GM18508 (cell line): ENCODE results near the gene TTC27.
"Not testable (repeated sequence)": the region's sequence is repeated elsewhere in the genome, so short reads cannot be mapped to it uniquely, and the experiment has no call there.

ENCODE experiments used
- ATAC-seq: cut with Tn5 transposase; IDR thresholded peaks from one replicate; pipeline ENCODE4 v1.9.1; 2021; ENCODE audit warnings: moderate number of reproducible peaks; ENCODE audit not compliant: insufficient read depth, unreplicated experiment

Gene TTC27

GRCh38 chr2:32718752-32719151, 90.9 kb downstream of the TTC27 start:
- ATAC-seq: no peak

GRCh38 chr2:32719430-32719829, 91.6 kb downstream of the TTC27 start:
- ATAC-seq: no peak

GRCh38 chr2:32719933-32720716, 92.3 kb downstream of the TTC27 start:
- ATAC-seq: no peak

DNA sequence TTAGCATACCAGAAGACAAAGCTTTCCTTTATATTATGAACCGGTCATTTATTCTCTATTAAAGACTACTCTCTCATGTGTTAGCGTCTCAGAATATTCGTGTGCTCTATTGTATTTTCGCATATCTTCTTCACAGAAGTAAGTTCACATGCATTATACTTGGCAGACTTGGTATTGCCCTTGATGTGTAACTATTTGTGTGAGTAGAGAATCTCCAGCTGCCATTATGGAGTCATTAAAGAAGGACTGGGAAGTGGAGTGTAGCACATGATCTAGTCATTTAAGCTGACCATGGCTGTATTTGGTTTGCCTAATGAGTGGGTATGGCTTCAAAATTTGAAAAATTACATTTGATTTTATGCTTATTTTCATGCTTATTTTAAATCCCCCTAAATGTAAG, 92.9 kb downstream of the TTC27 start:
- no peak for ATAC-seq

GRCh38 chr2:32721376-32721775, 93.5 kb downstream of the TTC27 start:
- no peak for ATAC-seq

GRCh38 chr2:32723467-32724079, 95.7 kb downstream of the TTC27 start:
- ATAC-seq: no peak

DNA sequence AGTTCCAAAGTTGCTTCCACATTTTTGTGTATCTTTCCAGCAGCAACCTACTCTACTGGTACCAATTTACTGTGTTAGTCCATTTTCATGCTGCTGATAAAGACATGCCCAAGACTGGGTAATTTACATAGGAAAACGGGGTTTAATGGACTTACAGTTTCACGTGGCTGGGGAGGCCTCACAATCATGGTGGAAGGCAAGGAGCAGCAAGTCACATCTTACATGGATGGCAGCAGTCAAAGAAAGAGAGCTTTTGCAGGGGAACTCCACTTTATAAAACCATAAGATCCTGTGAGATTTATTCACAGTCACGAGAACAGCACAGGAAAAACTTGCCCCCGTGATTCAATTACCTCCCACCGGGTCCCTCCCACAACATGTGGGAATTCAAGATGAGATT, 98.8 kb downstream of the TTC27 start:
- not testable (repeated sequence) for ATAC-seq

GRCh38 chr2:32727157-32727556, 99.3 kb downstream of the TTC27 start:
- no peak for ATAC-seq

GRCh38 chr2:32730958-32731357, 103.1 kb downstream of the TTC27 start:
- ATAC-seq: not testable (repeated sequence)

DNA sequence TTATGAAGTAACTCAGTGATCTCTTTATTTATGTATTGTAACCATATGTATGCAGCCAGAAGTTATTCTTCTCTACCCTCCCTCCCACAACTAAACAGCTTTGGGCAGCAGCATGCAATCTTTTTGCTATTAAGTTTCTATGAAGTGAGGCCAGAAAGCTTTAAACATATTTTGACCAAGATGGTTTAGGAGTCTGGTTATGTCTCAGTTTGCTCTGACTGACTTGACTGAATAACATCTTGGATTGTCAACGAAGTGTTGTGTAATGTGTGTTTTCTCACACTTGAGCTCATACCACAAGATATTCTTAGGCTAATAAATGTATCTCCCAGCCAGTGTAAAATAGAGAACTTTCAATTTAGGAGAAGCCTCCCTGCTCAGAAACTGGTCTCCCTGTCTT, 104.3 kb downstream of the TTC27 start:
- no peak for ATAC-seq

GRCh38 chr2:32732912-32733472, 105.1 kb downstream of the TTC27 start:
- ATAC-seq: no peak

DNA sequence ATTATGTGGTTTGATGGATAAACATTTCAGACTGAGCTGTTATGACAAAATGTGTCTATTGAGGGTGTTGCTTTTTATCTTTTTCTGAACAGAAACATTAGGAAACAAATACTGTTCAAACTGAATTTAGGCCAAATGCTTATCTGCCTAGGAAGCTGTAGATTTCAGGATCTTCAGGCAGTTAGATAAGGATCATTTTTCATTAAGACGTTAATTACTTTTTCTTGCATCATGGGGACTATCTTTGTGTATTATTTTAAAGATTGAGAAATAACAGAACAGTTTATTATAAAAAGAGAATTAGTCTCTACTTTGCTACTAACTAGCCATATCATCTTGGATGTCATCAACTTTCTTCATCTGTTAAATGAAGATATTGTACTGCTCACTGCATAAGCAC, 107.5 kb downstream of the TTC27 start:
- no peak for ATAC-seq

- ATAC-seq: no peak
Measured at GRCh38 chr2:32738939-32739338, 111.1 kb downstream of the TTC27 start.

- ATAC-seq: no peak
Measured at GRCh38 chr2:32739664-32740063, 111.8 kb downstream of the TTC27 start.

GRCh38 chr2:32741575-32741974, 113.7 kb downstream of the TTC27 start:
- ATAC-seq: no peak

DNA sequence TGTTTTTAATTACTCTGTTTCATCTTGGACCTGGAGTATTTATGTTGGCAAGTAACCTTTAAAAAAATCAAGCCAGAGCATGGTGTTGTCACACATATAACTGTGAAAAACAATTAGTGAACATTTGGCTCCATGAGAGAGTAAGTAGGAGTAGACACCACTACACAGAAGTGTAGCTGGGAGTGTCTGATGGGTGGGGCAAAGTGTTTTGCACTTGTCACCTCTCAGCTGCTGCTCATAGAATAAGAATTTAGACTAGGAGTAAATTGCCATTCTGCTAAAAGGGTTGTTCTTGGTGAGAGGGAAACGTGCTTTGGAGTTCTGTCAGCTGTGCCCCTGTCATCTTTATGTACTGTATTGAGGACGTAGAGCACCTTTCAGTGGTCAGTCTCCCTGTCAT, 114.5 kb downstream of the TTC27 start:
- ATAC-seq: no peak

- no peak for ATAC-seq
Measured at GRCh38 chr2:32743480-32744236, 115.8 kb downstream of the TTC27 start.

GRCh38 chr2:32745191-32745590, 117.3 kb downstream of the TTC27 start:
- ATAC-seq: no peak

- no peak for ATAC-seq
Measured at GRCh38 chr2:32745675-32746074, 117.8 kb downstream of the TTC27 start.

- no peak for ATAC-seq
Measured at GRCh38 chr2:32746669-32747068, 118.8 kb downstream of the TTC27 start.

DNA sequence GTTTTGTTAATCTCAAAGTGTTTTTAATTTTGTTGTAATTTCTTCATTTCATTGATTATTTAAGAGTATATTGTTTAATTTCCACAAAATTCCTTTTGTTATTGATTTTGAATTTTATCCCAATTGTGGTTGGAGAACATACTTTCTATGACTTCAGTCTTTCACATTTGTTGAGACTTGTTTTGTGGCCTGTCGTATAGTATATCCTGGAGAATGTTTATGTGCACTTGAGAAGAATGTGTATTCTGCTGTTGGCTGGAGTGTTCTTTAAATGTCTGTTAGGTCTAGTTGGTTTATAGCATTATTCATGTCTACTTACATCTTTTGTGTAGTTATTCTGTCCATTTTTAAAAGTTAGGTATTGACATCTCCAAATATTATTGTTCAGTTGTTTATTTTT, 120.3 kb downstream of the TTC27 start:
- no peak for ATAC-seq
